ENCODE results near the gene SLC28A3. TPM values are rescaled to one million over a fixed set of nuclear protein-coding genes. Genes with fewer than 3 reads are reported as not detected.
"Not testable (repeated sequence)": the region's sequence is repeated elsewhere in the genome, so short reads cannot be mapped to it uniquely, and the experiment has no call there.

SLC28A3 gene
- total RNA-seq (2022) (0.47 and 0.77 TPM in 2 replicates), Bru-seq, nascent RNA (percentile 22 among the genes with signal in this experiment), BruChase-seq, experiment 1, labeled RNA remaining after a 6-hour chase (percentile 20 among the genes with signal in this experiment), BruChase-seq, experiment 2, labeled RNA remaining after a 2-hour chase (percentile 19 among the genes with signal in this experiment)
- long read RNA-seq, result 0 reads

DNA sequence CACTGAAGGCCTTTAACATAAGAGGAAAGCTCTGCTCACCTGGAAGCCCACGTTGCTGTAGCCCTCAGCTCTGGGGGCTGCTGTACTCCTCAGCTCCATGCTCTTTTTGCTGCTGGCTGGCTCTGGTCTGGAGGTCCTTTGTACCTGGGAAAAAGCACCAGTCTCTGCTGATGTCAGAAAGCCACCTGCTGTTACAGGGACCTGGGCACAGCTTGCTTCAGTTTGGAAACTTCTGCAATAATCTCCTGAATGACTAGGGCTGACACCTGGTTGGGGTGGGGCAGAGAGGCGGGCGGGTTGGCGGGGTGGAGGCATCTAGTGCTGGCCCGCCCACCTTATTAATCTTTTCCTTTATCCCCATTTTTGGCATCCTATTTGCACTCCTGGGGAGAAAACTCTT lies at the start of gene SLC28A3:
Gene SLC28A3, minus strand, starts transcription at position 224 of the 400 bp plus-strand sequence. Its CDS starts 125 bp downstream, at position 99.
- H3K4me1 Mint-ChIP-seq (ENCODE audit: insufficient read depth, unreplicated experiment), result peaks cover 11% of the 10 kb centered on the region
- peak within 1 kb of the TSS; percentile 29 for H3K4me3 Mint-ChIP-seq (ENCODE audit: unreplicated experiment)
- POLR2A ChIA-PET, result interaction anchor here (0.9 to 1.0 kb wide), 2 partner anchors 11 to 16 kb away, joined by 3 read pairs; no protein-coding TSS in a partner anchor
- BruUV-seq (replicated peaks), result no TSS peak
- H3K27me3 Mint-ChIP-seq (ENCODE audit: insufficient read depth, unreplicated experiment), result no peaks in the 10 kb centered on the region
- peak within 1 kb of the TSS; percentile 79 for H3K27ac Mint-ChIP-seq (ENCODE audit: low read depth, unreplicated experiment)
- no peak for TF ChIP-seq CTCF (IDR thresholded peaks at IDR 0.05; ENCODE audit: unreplicated experiment)
- peak; percentile 64 for DNase-seq (ENCODE audit: unreplicated experiment)
- intact Hi-C loops (cut with micrococcal nuclease), result no loop called here
- H3K36me3 Mint-ChIP-seq (ENCODE audit: insufficient read depth, unreplicated experiment), result no peaks in the 10 kb centered on the region
- H3K9me3 Mint-ChIP-seq (ENCODE audit: unreplicated experiment), result no peaks in the 10 kb centered on the region
- CTCF ChIA-PET, result no interaction called here

- H3K9me3 Mint-ChIP-seq (ENCODE audit: unreplicated experiment); H3K4me3 Mint-ChIP-seq (ENCODE audit: unreplicated experiment); H3K36me3 Mint-ChIP-seq (ENCODE audit: insufficient read depth, unreplicated experiment); intact Hi-C loops (cut with micrococcal nuclease); BruUV-seq (replicated peaks); H3K27me3 Mint-ChIP-seq (ENCODE audit: insufficient read depth, unreplicated experiment); DNase-seq (ENCODE audit: unreplicated experiment); POLR2A ChIA-PET; H3K4me1 Mint-ChIP-seq (ENCODE audit: insufficient read depth, unreplicated experiment): not testable (repeated sequence)
- CTCF ChIA-PET, result interaction anchor here (0.6 kb wide), 1 partner anchor 455 kb away, joined by 3 read pairs; no protein-coding TSS in a partner anchor
- peak overlapping the region; percentile 17 for H3K27ac Mint-ChIP-seq (ENCODE audit: low read depth, unreplicated experiment)
Measured at GRCh38 chr9:84390254-84390653, 49.7 kb upstream of the SLC28A3 start.

DNA sequence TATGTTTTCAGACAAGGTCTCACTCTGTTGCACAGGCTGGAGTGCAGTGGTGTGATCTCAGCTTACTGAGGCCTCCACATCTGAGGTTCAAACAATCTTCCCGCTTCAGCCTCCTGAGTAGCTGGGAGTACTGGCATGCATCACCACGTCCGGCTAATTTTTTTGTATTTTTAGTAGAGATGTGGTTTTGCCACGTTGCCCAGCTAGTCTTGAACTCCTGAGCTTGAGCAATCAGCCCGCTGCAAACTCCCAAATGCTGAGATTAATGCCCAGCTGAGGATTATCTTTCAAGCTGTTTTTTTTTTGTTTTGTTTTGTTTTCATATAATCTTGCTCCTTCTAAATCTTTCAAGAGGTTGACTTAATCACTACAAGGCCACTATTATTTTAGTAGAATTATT lies 47.3 kb upstream of the SLC28A3 start:
- intact Hi-C loops (cut with micrococcal nuclease), result no loop called here
- Mint-ChIP-seq H3K4me3 (ENCODE audit: unreplicated experiment) (no peak overlapping the region), H3K27ac (ENCODE audit: low read depth, unreplicated experiment) (no peak overlapping the region), H3K36me3 (ENCODE audit: insufficient read depth, unreplicated experiment) (no peaks in the 10 kb centered on the region), H3K4me1 (ENCODE audit: insufficient read depth, unreplicated experiment) (peaks cover 8% of the 10 kb centered on the region), H3K27me3 (ENCODE audit: insufficient read depth, unreplicated experiment) (no peaks in the 10 kb centered on the region), H3K9me3 (ENCODE audit: unreplicated experiment) (no peaks in the 10 kb centered on the region)
- DNase-seq (ENCODE audit: unreplicated experiment), result no peak
- ChIA-PET POLR2A (interaction anchor here (0.7 kb wide), 1 partner anchor 326 kb away, joined by 3 read pairs; no protein-coding TSS in a partner anchor), CTCF (interaction anchor here (0.9 to 2.7 kb wide), 3 partner anchors 10 to 127 kb away, joined by 3 to 31 read pairs (median 4); no protein-coding TSS in a partner anchor)
- no TSS peak for BruUV-seq (replicated peaks)
- no peak for TF ChIP-seq CTCF (IDR thresholded peaks at IDR 0.05; ENCODE audit: unreplicated experiment)

GRCh38 chr9:84386753-84387152 lies 46.2 kb upstream of the SLC28A3 start:
- no TSS peak for BruUV-seq (replicated peaks)
- Mint-ChIP-seq H3K4me3 (ENCODE audit: unreplicated experiment) (no peak overlapping the region), H3K27me3 (ENCODE audit: insufficient read depth, unreplicated experiment) (no peaks in the 10 kb centered on the region), H3K27ac (ENCODE audit: low read depth, unreplicated experiment) (no peak overlapping the region), H3K4me1 (ENCODE audit: insufficient read depth, unreplicated experiment) (peaks cover 8% of the 10 kb centered on the region), H3K9me3 (ENCODE audit: unreplicated experiment) (no peaks in the 10 kb centered on the region), H3K36me3 (ENCODE audit: insufficient read depth, unreplicated experiment) (no peaks in the 10 kb centered on the region)
- POLR2A ChIA-PET, result no interaction called here
- no peak for DNase-seq (ENCODE audit: unreplicated experiment)
- intact Hi-C loops (cut with micrococcal nuclease), result no loop called here
- CTCF ChIA-PET, result interaction anchor here (0.6 to 2.7 kb wide), 3 partner anchors 11 to 34 kb away, joined by 3 to 31 read pairs (median 3); no protein-coding TSS in a partner anchor
- no peak for TF ChIP-seq CTCF (IDR thresholded peaks at IDR 0.05; ENCODE audit: unreplicated experiment)
